A673 (cell line): ENCODE measurements around the gene COG7. TPM values are rescaled to one million over a fixed set of nuclear protein-coding genes. Genes with fewer than 3 reads are reported as not detected.
"Not testable (repeated sequence)": the region's sequence is repeated elsewhere in the genome, so short reads cannot be mapped to it uniquely, and the experiment has no call there.

ENCODE experiments used
- BruUV-seq: library from RNA; stranded (reverse); fragments of 400-500 nt; replicated peaks from 2 replicates; lab custom pipeline; 2021; lab: Mats Ljungman, UMichigan
- CTCF ChIA-PET: fragments of 300-600 bp; sonication (Branson Sonifier 250); formaldehyde crosslinking; loops from one replicate; lab custom pipeline; 2022; ENCODE audit warnings: antibody characterized with exemption; lab: Charles Lee
- POLR2A ChIA-PET: fragments of 300-600 bp; sonication (Branson Sonifier 250); formaldehyde crosslinking; loops from one replicate; lab custom pipeline; 2022; ENCODE audit warnings: antibody characterized with exemption; ENCODE audit not compliant: low non-redundant PET; lab: Charles Lee
- DNase-seq: peaks from one replicate; pipeline ENCODE4 v3.0.0-alpha.2; 2015; ENCODE audit warnings: low spot score
- H3K27ac ChIP-seq: fragments of 200-600 bp; sonication (generic); 2 replicates; pipeline ENCODE4 v1.5.1; 2016; ENCODE audit warnings: mixed run types, low read depth, mild to moderate bottlenecking, mixed read lengths, antibody characterized with exemption, low read length; ENCODE audit not compliant: poor library complexity, severe bottlenecking
- H3K27me3 ChIP-seq: fragments of 200-600 bp; sonication (generic); replicated peaks from 2 replicates; pipeline ENCODE4 v1.6.1; 2017; ENCODE audit warnings: mixed run types, low read depth, mild to moderate bottlenecking, mixed read lengths, antibody characterized with exemption, low read length; ENCODE audit not compliant: insufficient read depth, poor library complexity
- H3K36me3 ChIP-seq: fragments of 200-600 bp; sonication (generic); 2 replicates; pipeline ENCODE4 v1.6.1; 2016; ENCODE audit warnings: mixed run types, mild to moderate bottlenecking, mixed read lengths, antibody characterized with exemption, low read length; ENCODE audit not compliant: insufficient read depth, poor library complexity, severe bottlenecking
- H3K4me1 ChIP-seq: fragments of 200-600 bp; sonication (generic); 2 replicates; pipeline ENCODE4 v1.6.1; 2017; ENCODE audit warnings: mixed run types, mild to moderate bottlenecking, mixed read lengths, antibody characterized with exemption, low read length; ENCODE audit not compliant: insufficient read depth, poor library complexity, severe bottlenecking
- H3K4me3 ChIP-seq: fragments of 200-600 bp; sonication (generic); 2 replicates; pipeline ENCODE4 v1.5.1; 2016; ENCODE audit warnings: low read depth, mixed run types, mild to moderate bottlenecking, mixed read lengths, low read length; ENCODE audit not compliant: poor library complexity, severe bottlenecking
- H3K9me3 ChIP-seq: fragments of 200-600 bp; sonication (generic); 2 replicates; pipeline ENCODE4 v1.6.1; 2016; ENCODE audit warnings: mixed run types, low read depth, mild to moderate bottlenecking, mixed read lengths, antibody characterized with exemption, low read length; ENCODE audit not compliant: poor library complexity, severe bottlenecking
- EZH2 ChIP-seq: fragments of 200-600 bp; sonication (generic); IDR thresholded peaks from 2 replicates; pipeline ENCODE4 v1.6.1; 2017; ENCODE audit warnings: borderline replicate concordance, low read depth, mild to moderate bottlenecking, mixed read lengths, antibody characterized with exemption, low read length; ENCODE audit not compliant: poor library complexity, severe bottlenecking
- intact Hi-C: fragments of 100-400 bp; cut with micrococcal nuclease; formaldehyde crosslinking; loops from one replicate; pipeline ENCODE4 v1.10.0; 2022; ENCODE audit not compliant: unreplicated experiment
- total RNA-seq: library from RNA; stranded (reverse); gene quantifications from 2 replicates; pipeline ENCODE4 v1.2.3, GENCODE V29; 2021
- TF ChIP-seq, protein P1 (sequence below): fragments of 300-800, 200-600 bp; sonication (generic); conservative IDR thresholded peaks from 2 replicates; pipeline ENCODE4 v1.5.1; 2017; ENCODE audit warnings: low read depth, mild to moderate bottlenecking, antibody characterized with exemption, low read length, moderate library complexity, mixed read lengths

COG7 gene
- total RNA-seq, 1 experiment from 2014 or later: 33.8 TPM

DNA sequence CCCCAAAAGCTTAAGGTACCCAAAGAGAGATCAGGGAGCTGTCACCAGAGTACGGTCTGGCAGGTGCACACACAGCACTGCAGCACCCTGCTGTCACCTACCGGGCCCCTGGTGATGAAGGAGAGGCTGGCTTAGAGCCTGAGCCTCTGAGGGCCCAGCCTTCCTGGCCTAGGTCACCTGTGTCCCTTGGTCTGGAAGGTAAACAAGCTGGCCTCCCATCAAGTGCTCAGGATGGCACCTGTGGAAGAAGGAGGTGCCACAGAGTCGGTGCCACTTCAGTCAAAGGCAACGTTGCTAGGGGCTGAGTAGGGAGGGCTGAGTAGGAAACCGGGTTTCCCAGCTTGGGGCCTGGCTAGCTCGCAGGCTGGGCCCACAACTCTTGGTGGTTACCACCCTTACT, 70.7 kb downstream of the COG7 start:
- Histone ChIP-seq H3K4me1 (no peaks in the 10 kb centered on the region), H3K9me3 (no peaks in the 10 kb centered on the region), H3K27ac (no peak overlapping the region), H3K27me3 (no peaks in the 10 kb centered on the region), H3K4me3 (no peak overlapping the region), H3K36me3 (no peaks in the 10 kb centered on the region)
- ChIA-PET POLR2A (no interaction called here), CTCF (no interaction called here)
- intact Hi-C loops: no loop called here
- no peak for DNase-seq
- no TSS peak for BruUV-seq
- no peak for TF ChIP-seq EZH2

DNA sequence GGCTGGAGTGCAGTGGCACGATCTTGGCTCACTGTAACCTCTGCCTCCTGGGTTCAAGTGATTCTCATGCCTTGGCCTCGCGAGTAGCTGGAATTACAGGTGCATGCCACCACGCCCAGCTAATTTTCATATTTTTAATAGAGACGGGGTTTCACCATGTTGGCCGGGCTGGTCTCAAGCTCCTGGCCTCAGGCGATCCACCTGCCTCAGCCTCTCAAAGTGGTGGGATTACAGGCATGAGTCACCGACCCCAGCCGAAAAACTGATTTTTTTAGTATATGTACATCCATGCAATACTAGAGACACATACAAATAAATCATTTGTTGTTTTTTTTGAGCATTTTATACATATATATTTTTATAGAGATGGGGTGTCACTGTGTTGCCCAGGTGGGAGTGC, 71.3 kb downstream of the COG7 start:
- DNase-seq, H3K36me3 ChIP-seq, H3K27me3 ChIP-seq, H3K4me1 ChIP-seq, H3K4me3 ChIP-seq, intact Hi-C loops, CTCF ChIA-PET, H3K27ac ChIP-seq, BruUV-seq, H3K9me3 ChIP-seq, POLR2A ChIA-PET: not testable (repeated sequence)

DNA sequence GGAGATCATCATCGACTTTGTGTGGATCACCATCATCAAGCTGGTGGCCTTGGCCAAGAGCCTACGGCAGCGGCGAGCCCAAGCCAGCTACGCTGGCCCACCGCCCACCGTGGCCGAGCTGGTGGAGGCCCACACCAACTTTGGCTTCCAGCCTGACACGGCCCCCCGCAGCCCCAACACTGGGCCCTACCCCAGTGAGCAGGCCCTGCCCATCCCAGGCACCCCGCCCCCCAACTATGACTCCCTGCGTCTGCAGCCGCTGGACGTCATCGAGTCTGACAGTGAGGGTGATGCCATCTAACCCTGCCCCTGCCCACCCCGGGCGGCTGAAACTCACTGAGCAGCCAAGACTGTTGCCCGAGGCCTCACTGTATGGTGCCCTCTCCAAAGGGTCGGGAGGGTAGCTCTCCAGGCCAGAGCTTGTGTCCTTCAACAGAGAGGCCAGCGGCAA, 72.5 kb downstream of the COG7 start:
- Histone ChIP-seq H3K9me3 (no peaks in the 10 kb centered on the region), H3K4me3 (no peak overlapping the region), H3K36me3 (no peaks in the 10 kb centered on the region), H3K4me1 (no peaks in the 10 kb centered on the region), H3K27me3 (no peaks in the 10 kb centered on the region), H3K27ac (no peak overlapping the region)
- ChIA-PET POLR2A (no interaction called here), CTCF (no interaction called here)
- no peak for DNase-seq
- no TSS peak for BruUV-seq
- intact Hi-C loops: no loop called here
- TF ChIP-seq EZH2: no peak
- TF ChIP-seq, protein P1, sequence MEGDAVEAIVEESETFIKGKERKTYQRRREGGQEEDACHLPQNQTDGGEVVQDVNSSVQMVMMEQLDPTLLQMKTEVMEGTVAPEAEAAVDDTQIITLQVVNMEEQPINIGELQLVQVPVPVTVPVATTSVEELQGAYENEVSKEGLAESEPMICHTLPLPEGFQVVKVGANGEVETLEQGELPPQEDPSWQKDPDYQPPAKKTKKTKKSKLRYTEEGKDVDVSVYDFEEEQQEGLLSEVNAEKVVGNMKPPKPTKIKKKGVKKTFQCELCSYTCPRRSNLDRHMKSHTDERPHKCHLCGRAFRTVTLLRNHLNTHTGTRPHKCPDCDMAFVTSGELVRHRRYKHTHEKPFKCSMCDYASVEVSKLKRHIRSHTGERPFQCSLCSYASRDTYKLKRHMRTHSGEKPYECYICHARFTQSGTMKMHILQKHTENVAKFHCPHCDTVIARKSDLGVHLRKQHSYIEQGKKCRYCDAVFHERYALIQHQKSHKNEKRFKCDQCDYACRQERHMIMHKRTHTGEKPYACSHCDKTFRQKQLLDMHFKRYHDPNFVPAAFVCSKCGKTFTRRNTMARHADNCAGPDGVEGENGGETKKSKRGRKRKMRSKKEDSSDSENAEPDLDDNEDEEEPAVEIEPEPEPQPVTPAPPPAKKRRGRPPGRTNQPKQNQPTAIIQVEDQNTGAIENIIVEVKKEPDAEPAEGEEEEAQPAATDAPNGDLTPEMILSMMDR: no peak

DNA sequence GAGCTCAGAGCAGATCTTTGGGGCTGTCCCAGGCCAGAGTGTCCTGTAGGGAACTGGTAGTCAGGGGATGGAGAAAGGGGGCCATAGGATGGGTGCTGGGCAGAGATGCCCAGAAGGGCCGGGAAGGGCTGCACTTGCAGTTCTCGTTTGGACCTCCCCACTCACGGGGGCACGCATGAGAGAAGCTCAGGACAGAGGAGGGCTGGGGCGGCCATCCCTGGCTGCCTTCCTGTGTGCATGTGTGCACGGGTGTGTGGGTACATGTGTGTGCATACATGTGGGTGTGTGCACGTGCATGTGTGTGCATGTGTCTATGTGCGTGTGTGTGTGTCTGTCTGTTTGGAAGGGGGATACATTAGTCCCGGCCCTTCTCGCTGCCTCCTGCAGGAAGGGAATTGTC, 73.3 kb downstream of the COG7 start:
- DNase-seq: no peak
- intact Hi-C loops: no loop called here
- H3K27me3 ChIP-seq: no peaks in the 10 kb centered on the region
- no peaks in the 10 kb centered on the region for H3K9me3 ChIP-seq
- no peaks in the 10 kb centered on the region for H3K4me1 ChIP-seq
- no peaks in the 10 kb centered on the region for H3K36me3 ChIP-seq
- ChIA-PET CTCF (no interaction called here), POLR2A (no interaction called here)
- H3K27ac ChIP-seq: no peak overlapping the region
- no TSS peak for BruUV-seq
- no peak overlapping the region for H3K4me3 ChIP-seq
- TF ChIP-seq EZH2: no peak
- TF ChIP-seq, protein P1: no peak
